HL-60 (cell line): ENCODE measurements around the gene BCL2L1.

Experiments
- CTCF ChIP-seq: IDR thresholded peaks from one replicate; pipeline ENCODE4 v1.5.1; 2011; ENCODE audit warnings: low read length, control low read depth, inconsistent platforms; ENCODE audit not compliant: insufficient read depth
- POLR2AphosphoS5 ChIP-seq: IDR thresholded peaks from 2 replicates; pipeline ENCODE4 v1.6.1; 2012; ENCODE audit warnings: low read depth

DNA sequence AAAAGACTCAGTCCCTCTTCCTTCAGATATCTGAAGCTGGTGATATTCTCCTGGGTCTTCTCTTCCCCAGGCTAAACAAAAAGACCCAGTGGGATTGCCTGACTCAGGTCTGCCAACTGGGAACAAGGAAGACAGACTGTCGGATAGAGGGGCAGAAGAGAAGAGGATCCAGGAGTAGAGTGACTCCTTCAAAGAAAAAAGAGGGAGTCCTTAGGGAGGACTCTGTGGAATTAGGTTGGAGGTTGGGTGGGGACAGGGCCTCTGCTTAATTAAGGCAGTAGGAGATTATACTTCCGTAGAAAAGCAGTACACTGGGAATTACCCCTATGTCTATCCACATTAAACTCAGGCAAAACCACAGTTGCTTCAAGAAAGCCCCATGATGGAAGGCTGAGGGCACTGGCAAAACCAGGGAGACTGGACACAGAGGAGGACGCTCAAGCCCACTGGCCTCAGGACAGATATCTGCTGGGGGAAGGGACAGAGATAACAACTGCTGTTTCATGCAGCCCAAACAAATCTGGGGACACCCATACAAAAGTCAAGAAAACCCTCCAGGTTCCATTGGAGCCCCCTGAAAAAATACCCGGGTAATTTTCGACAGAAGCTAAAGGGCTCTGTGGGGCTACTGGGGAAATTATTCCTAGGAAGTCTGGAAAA is 5.7 kb downstream of the BCL2L1 start:
- TF ChIP-seq POLR2AphosphoS5 (no peak), CTCF (no peak)
